D721Med (cell line): ENCODE measurements around the gene GHDC.

Source experiments
- DNase-seq: peaks from one replicate; pipeline ENCODE4 v3.0.0; 2011; ENCODE audit warnings: low spot score; ENCODE audit not compliant: insufficient read length
- FAIRE-seq: peaks from 2 replicates; lab custom pipeline; 2011; peaks lifted over from hg19 to GRCh38; lab: Jason Lieb, UNC
- CTCF ChIP-seq: IDR thresholded peaks from 2 replicates; pipeline ENCODE4 v1.5.1; 2012; ENCODE audit warnings: mild to moderate bottlenecking, control low read depth; ENCODE audit not compliant: insufficient read depth; ENCODE audit errors: missing control alignments

The GHDC gene

GRCh38 chr17:42165751-42166150 lies 28.5 kb downstream of the GHDC start:
- no peak for TF ChIP-seq CTCF
- FAIRE-seq, result no peak
- no peak for DNase-seq

- no peak for TF ChIP-seq CTCF
- no peak for FAIRE-seq
- DNase-seq, result no peak
Observed at GRCh38 chr17:42163696-42164407, 30.4 kb downstream of the GHDC start.

GRCh38 chr17:42163113-42163512 lies 31.2 kb downstream of the GHDC start:
- FAIRE-seq, result no peak

GRCh38 chr17:42160531-42160910 lies 33.8 kb downstream of the GHDC start:
- FAIRE-seq, result no peak
- TF ChIP-seq CTCF, result no peak
- DNase-seq, result no peak

More at GRCh38 chr17:42163113-42163512, 31.2 kb downstream of the GHDC start:
- no peak for DNase-seq
- TF ChIP-seq CTCF, result peak; percentile 50

- DNase-seq (no peak), FAIRE-seq (no peak)
- no peak for TF ChIP-seq CTCF
Observed at GRCh38 chr17:42159796-42160530, 34.3 kb downstream of the GHDC start.

- no peak for DNase-seq
- FAIRE-seq, result no peak
- TF ChIP-seq CTCF, result no peak
Observed at GRCh38 chr17:42155614-42156045, 38.7 kb downstream of the GHDC start.
